ENCODE results near the gene GATB.

GRCh38 chr4:151669990-151670389, 90.8 kb downstream of the GATB start:
- TF ChIP-seq CTCF (IDR thresholded peaks at IDR 0.05) (no peak), EP300 (IDR thresholded peaks at IDR 0.05) (no peak), POLR2A (IDR thresholded peaks at IDR 0.05) (no peak), POLR2AphosphoS5 (IDR thresholded peaks at IDR 0.05) (no peak)
